K562 (cell line): ENCODE measurements around the gene SYNE1.

ENCODE experiments used
- CEBPB ChIP-seq: fragments of 450-650 bp; IDR thresholded peaks from 2 replicates; pipeline ENCODE4 v1.6.1; 2016; ENCODE audit warnings: missing genetic modification characterization, missing compliant biosample characterization
- ESRRA ChIP-seq: fragments of 450-650 bp; IDR thresholded peaks from 2 replicates; pipeline ENCODE4 v1.6.1; 2014; ENCODE audit warnings: low read depth, mild to moderate bottlenecking, moderate library complexity, borderline replicate concordance
- MAFK ChIP-seq: IDR thresholded peaks from 2 replicates; pipeline ENCODE4 v1.6.1; 2011; ENCODE audit warnings: low read length, improper control_type of control experiment
- MYC ChIP-seq, 2 experiments: fragments of 250-450 bp in 1 of 2; sonication (Bioruptor Pico) in 1 of 2; IDR thresholded peaks; 2 replicates each; pipeline versions ENCODE4 v1.5.1 to v1.6.1; 2012 to 2021; ENCODE audit warnings: low read depth in 2 of 2, borderline replicate concordance in 1 of 2, improper control_type of control experiment in 1 of 2, low read length in 1 of 2, mild to moderate bottlenecking in 1 of 2, moderate library complexity in 1 of 2
- POLR2A ChIP-seq: fragments of 450-650 bp; conservative IDR thresholded peaks from 2 replicates; pipeline ENCODE4 v1.6.1; 2016
- SMARCA4 ChIP-seq: fragments of 450-650 bp; IDR thresholded peaks from 2 replicates; pipeline ENCODE4 v1.6.1; 2016
- TF ChIP-seq, protein P1 (sequence below): fragments of 250-450 bp; sonication (Bioruptor Pico); IDR thresholded peaks from 2 replicates; pipeline ENCODE4 v1.5.1; 2021; ENCODE audit warnings: mild to moderate bottlenecking
- TF ChIP-seq, protein P2 (sequence below), 3 experiments: IDR thresholded peaks in 2 of 3; conservative IDR thresholded peaks in 1 of 3; 2 replicates each; pipeline ENCODE4 v1.5.1; 2011 to 2012; ENCODE audit warnings: low read length in 3 of 3, mild to moderate bottlenecking in 3 of 3, control low read depth in 2 of 3, improper control_type of control experiment in 1 of 3, inconsistent platforms in 1 of 3, low read depth in 1 of 3, mixed read lengths in 1 of 3, moderate library complexity in 1 of 3; ENCODE audit not compliant: insufficient read depth in 2 of 3
- TF ChIP-seq, protein P3 (sequence below): fragments of 200-800 bp; sonication (Bioruptor generic); IDR thresholded peaks from 2 replicates; pipeline ENCODE4 v1.6.1; 2016; ENCODE audit warnings: missing genetic modification characterization, missing compliant biosample characterization

DNA sequence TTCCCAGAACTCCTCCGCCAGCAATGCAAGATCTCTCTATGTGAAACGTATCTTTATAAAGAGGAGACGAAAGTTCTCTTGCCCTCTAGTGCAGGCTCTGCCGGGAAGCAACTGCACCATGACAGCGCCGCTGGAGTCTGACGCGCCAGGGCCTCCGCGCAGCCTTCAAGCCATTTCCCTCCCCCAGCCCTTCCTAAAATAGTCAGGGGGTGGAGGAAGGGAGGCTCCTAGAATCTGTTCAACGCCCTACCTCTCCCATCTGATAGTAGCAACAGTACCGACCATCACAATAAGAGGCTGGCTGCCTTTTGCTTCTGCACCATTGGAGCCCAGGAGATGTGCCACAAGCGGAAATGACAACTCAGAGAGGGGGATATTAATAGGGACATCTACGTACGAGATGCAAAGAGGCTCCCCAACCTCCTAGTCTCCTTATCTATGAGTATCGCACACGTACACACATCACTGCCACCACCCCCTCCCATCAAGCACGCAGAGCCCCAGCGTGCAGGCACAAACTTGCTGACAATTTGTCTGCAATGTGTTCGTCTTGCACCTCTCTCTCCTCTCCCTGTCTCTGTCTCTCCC is 1.0 kb downstream of the SYNE1 start:
- TF ChIP-seq POLR2A (no peak), CEBPB (tag) (no peak), MAFK (no peak), ESRRA (no peak), SMARCA4 (no peak), MYC (IDR thresholded peaks at IDR 0.05; ENCODE audit: low read depth, low read length) (no peak), MYC (CRISPR knock-in tag; IDR thresholded peaks at IDR 0.05; ENCODE audit: borderline replicate concordance, low read depth) (no peak)
- TF ChIP-seq, protein P1, sequence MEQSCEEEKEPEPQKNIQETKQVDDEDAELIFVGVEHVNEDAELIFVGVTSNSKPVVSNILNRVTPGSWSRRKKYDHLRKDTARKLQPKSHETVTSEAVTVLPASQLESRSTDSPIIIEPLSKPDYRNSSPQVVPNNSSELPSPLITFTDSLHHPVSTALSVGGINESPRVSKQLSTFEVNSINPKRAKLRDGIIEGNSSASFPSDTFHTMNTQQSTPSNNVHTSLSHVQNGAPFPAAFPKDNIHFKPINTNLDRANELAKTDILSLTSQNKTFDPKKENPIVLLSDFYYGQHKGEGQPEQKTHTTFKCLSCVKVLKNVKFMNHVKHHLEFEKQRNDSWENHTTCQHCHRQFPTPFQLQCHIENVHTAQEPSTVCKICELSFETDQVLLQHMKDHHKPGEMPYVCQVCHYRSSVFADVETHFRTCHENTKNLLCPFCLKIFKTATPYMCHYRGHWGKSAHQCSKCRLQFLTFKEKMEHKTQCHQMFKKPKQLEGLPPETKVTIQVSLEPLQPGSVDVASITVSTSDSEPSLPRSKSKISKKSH, result no peak
- TF ChIP-seq, protein P2, sequence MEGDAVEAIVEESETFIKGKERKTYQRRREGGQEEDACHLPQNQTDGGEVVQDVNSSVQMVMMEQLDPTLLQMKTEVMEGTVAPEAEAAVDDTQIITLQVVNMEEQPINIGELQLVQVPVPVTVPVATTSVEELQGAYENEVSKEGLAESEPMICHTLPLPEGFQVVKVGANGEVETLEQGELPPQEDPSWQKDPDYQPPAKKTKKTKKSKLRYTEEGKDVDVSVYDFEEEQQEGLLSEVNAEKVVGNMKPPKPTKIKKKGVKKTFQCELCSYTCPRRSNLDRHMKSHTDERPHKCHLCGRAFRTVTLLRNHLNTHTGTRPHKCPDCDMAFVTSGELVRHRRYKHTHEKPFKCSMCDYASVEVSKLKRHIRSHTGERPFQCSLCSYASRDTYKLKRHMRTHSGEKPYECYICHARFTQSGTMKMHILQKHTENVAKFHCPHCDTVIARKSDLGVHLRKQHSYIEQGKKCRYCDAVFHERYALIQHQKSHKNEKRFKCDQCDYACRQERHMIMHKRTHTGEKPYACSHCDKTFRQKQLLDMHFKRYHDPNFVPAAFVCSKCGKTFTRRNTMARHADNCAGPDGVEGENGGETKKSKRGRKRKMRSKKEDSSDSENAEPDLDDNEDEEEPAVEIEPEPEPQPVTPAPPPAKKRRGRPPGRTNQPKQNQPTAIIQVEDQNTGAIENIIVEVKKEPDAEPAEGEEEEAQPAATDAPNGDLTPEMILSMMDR (IDR thresholded peaks at IDR 0.05 in 2 of 3, conservative IDR thresholded peaks at IDR 0.05 in 1 of 3; ENCODE audit: insufficient read depth in 2 of 3, low read depth in 1 of 3, low read length in 3 of 3), result no peak
- TF ChIP-seq, protein P3, sequence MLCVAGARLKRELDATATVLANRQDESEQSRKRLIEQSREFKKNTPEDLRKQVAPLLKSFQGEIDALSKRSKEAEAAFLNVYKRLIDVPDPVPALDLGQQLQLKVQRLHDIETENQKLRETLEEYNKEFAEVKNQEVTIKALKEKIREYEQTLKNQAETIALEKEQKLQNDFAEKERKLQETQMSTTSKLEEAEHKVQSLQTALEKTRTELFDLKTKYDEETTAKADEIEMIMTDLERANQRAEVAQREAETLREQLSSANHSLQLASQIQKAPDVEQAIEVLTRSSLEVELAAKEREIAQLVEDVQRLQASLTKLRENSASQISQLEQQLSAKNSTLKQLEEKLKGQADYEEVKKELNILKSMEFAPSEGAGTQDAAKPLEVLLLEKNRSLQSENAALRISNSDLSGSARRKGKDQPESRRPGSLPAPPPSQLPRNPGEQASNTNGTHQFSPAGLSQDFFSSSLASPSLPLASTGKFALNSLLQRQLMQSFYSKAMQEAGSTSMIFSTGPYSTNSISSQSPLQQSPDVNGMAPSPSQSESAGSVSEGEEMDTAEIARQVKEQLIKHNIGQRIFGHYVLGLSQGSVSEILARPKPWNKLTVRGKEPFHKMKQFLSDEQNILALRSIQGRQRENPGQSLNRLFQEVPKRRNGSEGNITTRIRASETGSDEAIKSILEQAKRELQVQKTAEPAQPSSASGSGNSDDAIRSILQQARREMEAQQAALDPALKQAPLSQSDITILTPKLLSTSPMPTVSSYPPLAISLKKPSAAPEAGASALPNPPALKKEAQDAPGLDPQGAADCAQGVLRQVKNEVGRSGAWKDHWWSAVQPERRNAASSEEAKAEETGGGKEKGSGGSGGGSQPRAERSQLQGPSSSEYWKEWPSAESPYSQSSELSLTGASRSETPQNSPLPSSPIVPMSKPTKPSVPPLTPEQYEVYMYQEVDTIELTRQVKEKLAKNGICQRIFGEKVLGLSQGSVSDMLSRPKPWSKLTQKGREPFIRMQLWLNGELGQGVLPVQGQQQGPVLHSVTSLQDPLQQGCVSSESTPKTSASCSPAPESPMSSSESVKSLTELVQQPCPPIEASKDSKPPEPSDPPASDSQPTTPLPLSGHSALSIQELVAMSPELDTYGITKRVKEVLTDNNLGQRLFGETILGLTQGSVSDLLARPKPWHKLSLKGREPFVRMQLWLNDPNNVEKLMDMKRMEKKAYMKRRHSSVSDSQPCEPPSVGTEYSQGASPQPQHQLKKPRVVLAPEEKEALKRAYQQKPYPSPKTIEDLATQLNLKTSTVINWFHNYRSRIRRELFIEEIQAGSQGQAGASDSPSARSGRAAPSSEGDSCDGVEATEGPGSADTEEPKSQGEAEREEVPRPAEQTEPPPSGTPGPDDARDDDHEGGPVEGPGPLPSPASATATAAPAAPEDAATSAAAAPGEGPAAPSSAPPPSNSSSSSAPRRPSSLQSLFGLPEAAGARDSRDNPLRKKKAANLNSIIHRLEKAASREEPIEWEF, result no peak
